Smooth muscle cell (in vitro differentiated cells): ENCODE measurements around the gene C7orf33. TPM values are rescaled to one million over a fixed set of nuclear protein-coding genes. Genes with fewer than 3 reads are reported as not detected.

ENCODE experiments used
- DNase-seq: peaks from one replicate; lab custom pipeline; 2025; ENCODE audit not compliant: unreplicated experiment; lab: John Stamatoyannopoulos, UW
- H2AFZ ChIP-seq: fragments of 200-600 bp; sonication (generic); 2 replicates; pipeline ENCODE4 v1.6.0; 2016; ENCODE audit warnings: antibody characterized with exemption, low read depth, mild to moderate bottlenecking
- H3F3A ChIP-seq: fragments of 200-600 bp; sonication (generic); 2 replicates; pipeline ENCODE4 v1.6.0; 2017; ENCODE audit warnings: antibody characterized with exemption, low read depth
- H3K27ac ChIP-seq: fragments of 200-600 bp; sonication (generic); 2 replicates; pipeline ENCODE4 v1.5.1; 2016; ENCODE audit warnings: low read depth, mild to moderate bottlenecking
- H3K27me3 ChIP-seq: fragments of 200-600 bp; sonication (generic); 2 replicates; pipeline ENCODE4 v1.6.1; 2016; ENCODE audit warnings: low read depth, mild to moderate bottlenecking
- H3K36me3 ChIP-seq: fragments of 200-600 bp; sonication (generic); 2 replicates; pipeline ENCODE4 v1.5.1; 2016; ENCODE audit warnings: low read depth
- H3K4me1 ChIP-seq: fragments of 200-600 bp; sonication (generic); 2 replicates; pipeline ENCODE4 v1.5.1; 2016; ENCODE audit warnings: low read depth
- H3K4me2 ChIP-seq: fragments of 200-600 bp; sonication (generic); 2 replicates; pipeline ENCODE4 v1.6.0; 2016; ENCODE audit warnings: mild to moderate bottlenecking
- H3K4me3 ChIP-seq: fragments of 200-600 bp; sonication (generic); 2 replicates; pipeline ENCODE4 v1.5.1; 2016; ENCODE audit warnings: mild to moderate bottlenecking
- H3K79me2 ChIP-seq: fragments of 200-600 bp; sonication (generic); 2 replicates; pipeline ENCODE4 v1.6.0; 2016; ENCODE audit warnings: low read depth, mild to moderate bottlenecking
- H3K9ac ChIP-seq: fragments of 200-600 bp; sonication (generic); 2 replicates; pipeline ENCODE4 v1.6.0; 2016; ENCODE audit warnings: low read depth
- H3K9me3 ChIP-seq: fragments of 200-600 bp; sonication (generic); replicated peaks from 2 replicates; pipeline ENCODE4 v1.5.1; 2016; ENCODE audit warnings: low read depth
- H4K20me1 ChIP-seq: fragments of 200-600 bp; sonication (generic); 2 replicates; pipeline ENCODE4 v1.6.0; 2016; ENCODE audit warnings: low read depth
- WGBS: methylation state at CpG from one replicate; pipeline ENCODE4 v1.1.7; 2016; ENCODE audit warnings: low lambda C conversion rate; 5-methylcytosine and 5-hydroxymethylcytosine counted together
- polyA plus RNA-seq: library from polyadenylated mRNA; unstranded; fragments of >200 nt; fragmentation: Nextera tagmentation; extraction: Ambion mirVana; gene quantifications from 2 replicates; pipeline ENCODE4 v1.2.1, GENCODE V29; 2016
- total RNA-seq: library from RNA; depleted of rRNA; stranded (reverse); fragments of >200 nt; gene quantifications from 2 replicates; pipeline ENCODE4 v1.2.3, GENCODE V29; 2014
- TF ChIP-seq, protein P1 (sequence below): fragments of 200-600 bp; sonication (generic); IDR thresholded peaks from 2 replicates; pipeline ENCODE4 v1.5.1; 2017; ENCODE audit warnings: borderline replicate concordance, mild to moderate bottlenecking, antibody characterized with exemption; ENCODE audit not compliant: insufficient read depth, poor library complexity, severe bottlenecking

The C7orf33 gene, protein sequence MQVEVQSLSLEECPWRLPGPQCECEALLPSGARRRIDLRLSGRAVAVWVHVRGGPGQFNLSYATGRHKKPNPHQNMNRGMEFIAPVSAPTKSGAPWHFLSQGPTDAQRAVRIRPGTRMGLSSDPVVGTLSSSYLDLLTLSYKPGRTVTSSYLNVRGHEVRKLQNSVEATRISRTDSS
- total RNA-seq (not detected in 2 replicates), polyA plus RNA-seq (not detected in 2 replicates)

DNA sequence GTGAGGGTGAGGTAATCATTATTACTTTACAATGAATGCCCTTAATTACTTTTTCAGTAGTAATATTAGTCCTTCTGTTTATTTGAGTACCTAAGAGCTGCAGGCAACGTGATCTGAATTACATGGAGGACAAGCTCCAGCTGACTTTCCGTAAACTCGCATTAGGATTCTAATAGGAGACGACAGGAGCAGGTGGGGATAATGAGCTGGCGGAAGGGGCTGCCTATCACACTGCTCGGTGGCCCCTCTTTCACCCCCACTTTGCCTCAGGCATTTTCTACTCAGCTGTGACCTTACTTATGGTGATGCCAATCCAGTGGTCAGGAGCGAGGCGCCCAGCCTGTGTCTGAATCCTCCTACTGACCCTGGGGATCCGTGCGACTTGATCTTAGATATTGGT, at the start of gene C7orf33:
C7orf33 (plus strand) TSS at position 296 of the 400 bp plus-strand sequence. CDS start 160 bp downstream, outside the sequence.
- no peak within 1 kb of the TSS for H3K4me3 ChIP-seq
- peaks cover 14% of the 10 kb centered on the region for H3K4me1 ChIP-seq
- H3K27me3 ChIP-seq: no peaks in the 10 kb centered on the region
- TF ChIP-seq, protein P1, sequence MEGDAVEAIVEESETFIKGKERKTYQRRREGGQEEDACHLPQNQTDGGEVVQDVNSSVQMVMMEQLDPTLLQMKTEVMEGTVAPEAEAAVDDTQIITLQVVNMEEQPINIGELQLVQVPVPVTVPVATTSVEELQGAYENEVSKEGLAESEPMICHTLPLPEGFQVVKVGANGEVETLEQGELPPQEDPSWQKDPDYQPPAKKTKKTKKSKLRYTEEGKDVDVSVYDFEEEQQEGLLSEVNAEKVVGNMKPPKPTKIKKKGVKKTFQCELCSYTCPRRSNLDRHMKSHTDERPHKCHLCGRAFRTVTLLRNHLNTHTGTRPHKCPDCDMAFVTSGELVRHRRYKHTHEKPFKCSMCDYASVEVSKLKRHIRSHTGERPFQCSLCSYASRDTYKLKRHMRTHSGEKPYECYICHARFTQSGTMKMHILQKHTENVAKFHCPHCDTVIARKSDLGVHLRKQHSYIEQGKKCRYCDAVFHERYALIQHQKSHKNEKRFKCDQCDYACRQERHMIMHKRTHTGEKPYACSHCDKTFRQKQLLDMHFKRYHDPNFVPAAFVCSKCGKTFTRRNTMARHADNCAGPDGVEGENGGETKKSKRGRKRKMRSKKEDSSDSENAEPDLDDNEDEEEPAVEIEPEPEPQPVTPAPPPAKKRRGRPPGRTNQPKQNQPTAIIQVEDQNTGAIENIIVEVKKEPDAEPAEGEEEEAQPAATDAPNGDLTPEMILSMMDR: no peak
- no peak within 1 kb of the TSS for H2AFZ ChIP-seq
- no peaks in the 10 kb centered on the region for H3K36me3 ChIP-seq
- H3K79me2 ChIP-seq: no peaks in the 10 kb centered on the region
- H3F3A ChIP-seq: no peaks in the 10 kb centered on the region
- H4K20me1 ChIP-seq: no peaks in the 10 kb centered on the region
- WGBS: 84% methylated on average over 10 of the region's 10 CpGs
- H3K4me2 ChIP-seq: no peak within 1 kb of the TSS
- no peaks in the 10 kb centered on the region for H3K9me3 ChIP-seq
- H3K27ac ChIP-seq: no peak within 1 kb of the TSS
- no peak within 1 kb of the TSS for H3K9ac ChIP-seq
- no peak for DNase-seq

DNA sequence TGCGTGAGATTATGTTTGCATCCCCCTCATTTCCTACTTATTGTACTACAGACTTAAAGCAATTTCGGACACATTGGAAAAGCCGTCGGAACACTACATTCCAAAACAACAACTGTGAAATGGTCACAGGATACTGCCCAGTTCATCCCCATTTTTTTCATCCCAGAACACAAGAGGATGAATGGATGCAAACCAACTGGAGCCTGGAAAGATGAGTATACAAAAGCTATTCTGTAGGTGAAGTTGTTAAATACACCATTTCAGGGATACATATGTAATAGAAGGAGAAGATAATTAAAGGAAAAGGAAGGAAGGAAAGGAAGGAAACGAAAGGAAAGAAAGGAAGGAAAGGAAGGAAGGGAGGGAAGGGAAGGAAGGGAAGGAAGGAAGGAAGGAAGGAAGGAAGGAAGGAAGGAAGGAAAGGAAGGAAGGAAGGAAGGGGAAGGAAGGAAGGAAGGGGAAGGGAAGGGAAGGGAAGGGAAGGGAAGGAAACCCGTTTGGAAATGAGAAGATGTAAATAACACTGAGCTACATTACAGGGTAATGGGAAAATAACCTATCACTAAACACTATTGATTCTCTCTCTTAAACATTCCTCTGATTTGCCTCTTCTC, 48.6 kb upstream of the C7orf33 start:
- Histone ChIP-seq H3K4me1 (no peaks in the 10 kb centered on the region), H3K4me2 (no peak overlapping the region), H3K9ac (no peak overlapping the region), H3F3A (no peaks in the 10 kb centered on the region), H2AFZ (no peak overlapping the region), H3K27ac (no peak overlapping the region), H3K79me2 (no peaks in the 10 kb centered on the region), H3K9me3 (no peaks in the 10 kb centered on the region), H3K4me3 (no peak overlapping the region), H3K36me3 (no peaks in the 10 kb centered on the region), H4K20me1 (no peaks in the 10 kb centered on the region), H3K27me3 (no peaks in the 10 kb centered on the region)
- no peak for DNase-seq
- TF ChIP-seq, protein P1: no peak
- WGBS: 93% methylated on average over 6 of the region's 6 CpGs

DNA sequence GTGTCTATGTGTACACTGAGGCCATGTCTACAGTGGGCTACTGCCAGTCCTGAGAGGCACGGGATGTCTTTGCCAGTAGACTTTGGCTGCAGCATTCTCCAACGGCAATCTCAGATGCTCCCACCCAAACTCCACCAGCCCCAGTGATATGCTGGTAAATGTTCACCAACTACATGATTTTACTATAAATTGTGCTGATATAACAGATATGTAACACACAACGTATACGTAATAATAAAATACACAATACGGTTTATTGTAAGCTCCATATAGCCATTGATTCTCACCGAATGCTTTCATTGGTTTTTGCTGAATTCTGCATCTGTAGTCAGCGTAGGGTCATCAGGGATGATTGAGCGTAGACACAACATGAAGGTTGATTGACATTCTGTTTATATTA, 47.3 kb upstream of the C7orf33 start:
- Histone ChIP-seq H3K36me3 (no peaks in the 10 kb centered on the region), H3K4me2 (no peak overlapping the region), H3K79me2 (no peaks in the 10 kb centered on the region), H4K20me1 (no peaks in the 10 kb centered on the region), H3K9ac (no peak overlapping the region), H3K27me3 (no peaks in the 10 kb centered on the region), H2AFZ (no peak overlapping the region), H3K27ac (no peak overlapping the region), H3K4me3 (no peak overlapping the region), H3F3A (no peaks in the 10 kb centered on the region), H3K9me3 (no peaks in the 10 kb centered on the region), H3K4me1 (no peaks in the 10 kb centered on the region)
- 97% methylated on average over 8 of the region's 8 CpGs for WGBS
- no peak for DNase-seq
- TF ChIP-seq, protein P1: no peak

DNA sequence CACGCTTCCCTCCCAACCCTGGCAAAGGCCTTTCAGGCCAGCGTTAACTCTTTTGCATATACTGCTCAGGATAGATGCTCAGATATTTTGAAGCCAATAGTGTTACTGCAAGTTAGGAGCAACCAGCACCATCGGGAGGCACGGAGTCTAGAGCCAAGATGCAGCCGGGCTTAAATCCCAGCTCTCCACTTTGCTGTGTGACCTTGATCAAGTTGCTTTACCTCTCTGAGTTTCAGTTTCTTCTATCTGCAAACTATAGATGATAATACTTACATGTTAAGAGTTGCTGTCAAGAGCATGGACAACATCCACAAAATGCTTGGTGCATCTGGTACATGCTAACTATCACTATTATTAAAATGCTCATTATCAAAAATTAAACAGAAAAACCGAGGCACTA, 45.4 kb upstream of the C7orf33 start:
- Histone ChIP-seq H2AFZ (no peak overlapping the region), H3K27me3 (no peaks in the 10 kb centered on the region), H3K27ac (no peak overlapping the region), H3K79me2 (no peaks in the 10 kb centered on the region), H3K36me3 (no peaks in the 10 kb centered on the region), H3F3A (no peaks in the 10 kb centered on the region), H3K9ac (no peak overlapping the region), H3K4me2 (no peak overlapping the region), H4K20me1 (no peaks in the 10 kb centered on the region), H3K4me1 (no peaks in the 10 kb centered on the region), H3K9me3 (no peaks in the 10 kb centered on the region), H3K4me3 (no peak overlapping the region)
- TF ChIP-seq, protein P1: no peak
- DNase-seq: no peak
- 95% methylated on average over 6 of the region's 6 CpGs for WGBS
